Fibroblast of gingiva (primary cell): ENCODE data around the gene GRIN1.

Experiments
- DNase-seq: peaks from one replicate; pipeline ENCODE4 v3.0.0-alpha.2; 2011; ENCODE audit warnings: low read depth

The GRIN1 gene

GRCh38 chr9:137178201-137178938 is 39.4 kb downstream of the GRIN1 start:
- DNase-seq, result no peak

- no peak for DNase-seq
Observed at GRCh38 chr9:137178939-137179630, 40.1 kb downstream of the GRIN1 start.

GRCh38 chr9:137179761-137180160 is 40.8 kb downstream of the GRIN1 start:
- DNase-seq, result no peak

- no peak for DNase-seq
Observed at GRCh38 chr9:137180491-137180890, 41.5 kb downstream of the GRIN1 start.

GRCh38 chr9:137181680-137182079 is 42.7 kb downstream of the GRIN1 start:
- DNase-seq, result no peak

- DNase-seq, result no peak
Observed at GRCh38 chr9:137182836-137183235, 43.9 kb downstream of the GRIN1 start.

GRCh38 chr9:137183980-137184595 is 45.1 kb downstream of the GRIN1 start:
- DNase-seq, result no peak

- no peak for DNase-seq
Observed at GRCh38 chr9:137184881-137185660, 46.1 kb downstream of the GRIN1 start.

- no peak for DNase-seq
Observed at GRCh38 chr9:137185921-137186320, 47.0 kb downstream of the GRIN1 start.

- DNase-seq, result no peak
Observed at GRCh38 chr9:137186385-137186784, 47.4 kb downstream of the GRIN1 start.

GRCh38 chr9:137187386-137187785 is 48.4 kb downstream of the GRIN1 start:
- no peak for DNase-seq

- DNase-seq, result no peak
Observed at GRCh38 chr9:137188086-137188489, 49.1 kb downstream of the GRIN1 start.

- peak; percentile 94 for DNase-seq
Observed at GRCh38 chr9:137188490-137189296, 49.7 kb downstream of the GRIN1 start, which contains the start of the genes ANAPC2 and SSNA1. Gene ANAPC2 (minus strand): TSS chr9:137188560. CDS start chr9:137188532, 28 bp downstream. Gene SSNA1 (plus strand): TSS chr9:137188676. CDS start chr9:137188727, 51 bp downstream.

- DNase-seq, result no peak
Observed at GRCh38 chr9:137189297-137190295, 50.6 kb downstream of the GRIN1 start.

GRCh38 chr9:137190315-137190856 is 51.4 kb downstream of the GRIN1 start:
- DNase-seq, result no peak

GRCh38 chr9:137191245-137191644 is 52.3 kb downstream of the GRIN1 start:
- no peak for DNase-seq

- DNase-seq, result no peak
Observed at GRCh38 chr9:137191691-137192447, 52.9 kb downstream of the GRIN1 start.

GRCh38 chr9:137192448-137192780 is 53.5 kb downstream of the GRIN1 start:
- DNase-seq, result no peak

- DNase-seq, result no peak
Observed at GRCh38 chr9:137192859-137193258, 53.9 kb downstream of the GRIN1 start.
